C4-2B (cell line): ENCODE data around the gene RHOXF2.

Experiments
- ZFX ChIP-seq: fragments of 450-650 bp; IDR thresholded peaks from 2 replicates; pipeline ENCODE4 v1.6.1; 2017
- TF ChIP-seq, protein P1 (sequence below): fragments of 450-650 bp; conservative IDR thresholded peaks from 2 replicates; pipeline ENCODE4 v1.5.1; 2017; ENCODE audit warnings: mild to moderate bottlenecking

DNA sequence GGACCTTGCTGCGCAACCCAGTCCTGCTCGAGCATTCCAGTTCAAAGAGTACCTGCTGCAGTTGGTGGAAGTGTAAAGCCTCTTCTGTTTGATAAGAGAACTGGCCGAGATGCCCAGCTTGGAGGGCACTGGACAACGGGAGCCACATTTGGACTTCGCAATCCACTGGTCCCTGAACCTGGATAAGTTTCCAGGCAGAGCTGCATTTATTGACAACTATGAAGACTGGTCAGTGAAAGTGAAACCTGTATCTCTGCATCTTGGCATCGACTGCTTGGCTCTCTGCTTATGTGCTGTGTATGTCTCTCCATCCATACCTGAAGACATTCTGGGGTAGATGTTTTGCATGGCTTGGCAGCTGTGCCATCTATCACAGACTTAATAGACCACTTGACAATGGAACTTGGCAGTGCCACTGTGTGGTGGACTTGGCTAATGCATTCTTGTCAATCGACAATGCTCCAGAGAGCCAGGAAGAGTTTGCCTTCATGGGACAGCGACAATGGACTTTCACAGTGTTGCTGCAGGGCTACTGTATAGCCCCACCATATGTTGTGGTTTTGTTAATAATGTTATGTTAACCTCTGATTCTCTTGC is 48.7 kb downstream of the RHOXF2 start:
- TF ChIP-seq, protein P1, sequence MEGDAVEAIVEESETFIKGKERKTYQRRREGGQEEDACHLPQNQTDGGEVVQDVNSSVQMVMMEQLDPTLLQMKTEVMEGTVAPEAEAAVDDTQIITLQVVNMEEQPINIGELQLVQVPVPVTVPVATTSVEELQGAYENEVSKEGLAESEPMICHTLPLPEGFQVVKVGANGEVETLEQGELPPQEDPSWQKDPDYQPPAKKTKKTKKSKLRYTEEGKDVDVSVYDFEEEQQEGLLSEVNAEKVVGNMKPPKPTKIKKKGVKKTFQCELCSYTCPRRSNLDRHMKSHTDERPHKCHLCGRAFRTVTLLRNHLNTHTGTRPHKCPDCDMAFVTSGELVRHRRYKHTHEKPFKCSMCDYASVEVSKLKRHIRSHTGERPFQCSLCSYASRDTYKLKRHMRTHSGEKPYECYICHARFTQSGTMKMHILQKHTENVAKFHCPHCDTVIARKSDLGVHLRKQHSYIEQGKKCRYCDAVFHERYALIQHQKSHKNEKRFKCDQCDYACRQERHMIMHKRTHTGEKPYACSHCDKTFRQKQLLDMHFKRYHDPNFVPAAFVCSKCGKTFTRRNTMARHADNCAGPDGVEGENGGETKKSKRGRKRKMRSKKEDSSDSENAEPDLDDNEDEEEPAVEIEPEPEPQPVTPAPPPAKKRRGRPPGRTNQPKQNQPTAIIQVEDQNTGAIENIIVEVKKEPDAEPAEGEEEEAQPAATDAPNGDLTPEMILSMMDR = no peak
- TF ChIP-seq ZFX = no peak
